Tongue (tissue), 2 donors: ENCODE data around the gene TCF7L1. TPM values are rescaled to one million over a fixed set of nuclear protein-coding genes. Genes with fewer than 3 reads are reported as not detected.
"Not testable (repeated sequence)": the region's sequence is repeated elsewhere in the genome, so short reads cannot be mapped to it uniquely, and the experiment has no call there.

ENCODE experiments used
- DNase-seq: peaks from one replicate; pipeline ENCODE4 v3.0.0-alpha.2; 2015
- total RNA-seq: library from RNA; depleted of rRNA; stranded (reverse); fragments of >200 nt; gene quantifications from one replicate; pipeline ENCODE4 v1.2.3, GENCODE V29; 2014

TCF7L1 gene
- total RNA-seq, 1 donor from 2014 or later: 11.1 TPM

DNA sequence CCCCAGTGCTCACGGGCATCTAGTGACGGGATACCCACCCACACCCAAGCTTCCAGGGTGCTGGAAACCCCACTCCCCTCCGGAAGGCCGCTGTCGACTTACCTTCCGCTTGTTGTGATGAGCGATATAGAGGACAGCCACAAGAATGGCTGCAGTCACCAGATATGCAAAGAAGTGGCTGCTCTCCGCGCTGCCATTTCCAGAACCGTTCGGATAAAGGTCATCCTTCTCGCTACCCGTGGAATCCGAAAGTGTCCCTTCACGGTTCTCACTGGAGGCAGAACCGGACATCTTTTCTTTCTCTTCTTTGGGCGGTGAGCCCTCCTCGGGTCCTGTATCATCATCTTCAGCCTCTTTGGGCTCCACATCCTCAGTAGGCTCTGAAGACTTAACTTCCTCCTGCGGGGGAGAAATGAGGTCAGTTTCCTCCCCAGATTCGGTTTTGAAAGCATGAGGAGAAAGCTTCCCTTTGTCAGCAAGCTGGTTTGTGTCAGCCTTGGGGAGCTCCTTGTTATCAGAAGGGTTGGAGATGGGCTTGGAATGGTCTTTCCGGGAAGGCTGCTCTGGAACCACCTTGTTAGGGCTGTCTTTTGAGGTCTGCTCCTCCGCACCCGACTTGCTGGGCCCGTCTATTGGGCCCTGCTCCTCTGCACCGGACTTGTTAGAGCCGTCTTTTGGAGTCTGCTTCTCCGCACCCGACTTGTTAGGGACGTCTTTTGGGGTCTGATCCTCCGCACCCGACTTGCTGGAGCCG is 193.4 kb downstream of the TCF7L1 start:
- DNase-seq: no peak

- DNase-seq: peak; percentile 67
These were observed 194.1 kb downstream of the TCF7L1 start for GRCh38 chr2:85327160-85327821.

DNA sequence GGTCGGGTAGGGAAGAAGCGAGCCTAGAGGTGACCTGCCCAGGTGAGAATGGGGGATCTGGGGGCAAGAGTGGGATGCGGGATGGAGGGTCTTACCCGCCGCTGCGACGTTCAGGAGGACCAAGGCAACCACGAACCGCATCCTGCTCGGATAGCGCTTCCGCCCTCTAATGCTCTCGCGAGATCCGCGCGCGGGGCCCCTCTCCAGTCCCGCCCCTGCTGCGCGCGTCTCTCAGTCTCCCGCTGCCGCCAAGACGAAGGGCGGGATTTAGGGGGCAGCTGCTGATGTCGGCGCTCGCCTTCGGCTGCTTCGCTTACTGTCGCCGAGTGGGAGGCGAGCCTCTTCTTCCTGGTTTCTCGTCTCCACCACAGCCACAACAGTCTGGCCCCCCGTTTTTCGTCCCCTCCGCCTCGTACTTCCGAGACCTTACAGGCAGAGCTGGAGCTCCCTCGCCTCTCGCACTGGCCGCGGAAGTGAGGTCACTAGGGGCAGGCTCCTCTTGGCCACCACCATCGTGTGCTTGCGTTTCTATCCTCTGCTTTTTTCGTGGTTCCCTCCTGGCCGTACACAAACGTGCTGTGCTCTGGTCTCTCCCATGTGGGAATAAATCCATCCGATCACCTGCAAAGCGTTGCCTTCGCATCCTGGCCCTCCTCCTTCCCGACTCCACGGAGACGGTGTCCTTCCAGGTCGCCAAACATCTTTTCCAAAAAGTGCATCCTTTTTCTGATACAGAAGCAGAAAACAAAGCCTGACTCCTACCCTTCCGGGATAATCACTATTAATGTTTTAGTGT is 194.8 kb downstream of the TCF7L1 start, which contains the start of gene TGOLN2:
Gene TGOLN2, minus strand, starts transcription at position 168 of the 796 bp plus-strand sequence. Its CDS starts 27 bp downstream, at position 141.
- DNase-seq: peak; percentile 98

DNA sequence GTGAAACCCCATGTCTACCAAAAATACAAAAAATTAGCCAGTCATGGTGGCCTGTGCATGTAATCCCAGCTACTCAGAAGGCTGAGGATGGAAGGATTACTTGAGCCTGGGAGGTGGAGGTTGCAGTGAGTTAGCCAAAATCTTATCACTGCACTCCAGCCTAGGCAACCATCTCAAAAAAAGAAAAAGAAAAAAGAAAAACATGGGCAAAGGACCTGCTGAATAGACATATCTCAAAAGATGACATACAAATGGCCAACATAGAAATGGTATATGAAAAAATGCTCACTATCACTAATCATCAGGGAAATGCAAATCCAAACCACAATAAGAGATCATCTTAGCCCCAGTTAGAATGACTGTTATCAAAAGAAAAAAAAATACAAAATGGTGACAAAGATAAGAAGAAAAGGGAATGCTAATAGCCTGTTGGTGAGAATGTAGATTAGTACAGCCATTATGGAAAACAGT is 196.0 kb downstream of the TCF7L1 start:
- no peak for DNase-seq

DNA sequence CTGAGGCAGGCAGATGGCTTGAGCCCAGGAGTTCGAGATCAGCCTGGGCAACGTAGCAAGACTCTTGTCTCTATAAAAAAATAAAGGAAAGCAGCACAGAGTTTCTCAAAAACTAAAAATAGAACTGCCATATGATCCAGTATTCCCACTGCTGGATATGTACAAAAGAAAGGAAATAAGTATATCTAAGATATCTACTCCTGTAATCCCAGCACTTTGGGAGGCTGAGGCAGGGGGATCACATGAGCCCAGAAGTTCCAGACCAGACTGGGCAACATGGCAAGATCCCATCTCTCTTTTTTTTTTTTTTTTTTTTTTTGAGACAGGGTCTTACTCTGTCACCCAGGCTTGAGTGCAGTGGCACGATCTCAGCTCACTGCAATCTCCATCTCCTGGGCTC is 196.5 kb downstream of the TCF7L1 start:
- DNase-seq: not testable (repeated sequence)

- DNase-seq: no peak
These were observed 197.8 kb downstream of the TCF7L1 start for GRCh38 chr2:85330839-85331636.

- not testable (repeated sequence) for DNase-seq
These were observed 200.7 kb downstream of the TCF7L1 start for GRCh38 chr2:85333877-85334276.

GRCh38 chr2:85334928-85335327 is 201.7 kb downstream of the TCF7L1 start:
- DNase-seq: no peak

DNA sequence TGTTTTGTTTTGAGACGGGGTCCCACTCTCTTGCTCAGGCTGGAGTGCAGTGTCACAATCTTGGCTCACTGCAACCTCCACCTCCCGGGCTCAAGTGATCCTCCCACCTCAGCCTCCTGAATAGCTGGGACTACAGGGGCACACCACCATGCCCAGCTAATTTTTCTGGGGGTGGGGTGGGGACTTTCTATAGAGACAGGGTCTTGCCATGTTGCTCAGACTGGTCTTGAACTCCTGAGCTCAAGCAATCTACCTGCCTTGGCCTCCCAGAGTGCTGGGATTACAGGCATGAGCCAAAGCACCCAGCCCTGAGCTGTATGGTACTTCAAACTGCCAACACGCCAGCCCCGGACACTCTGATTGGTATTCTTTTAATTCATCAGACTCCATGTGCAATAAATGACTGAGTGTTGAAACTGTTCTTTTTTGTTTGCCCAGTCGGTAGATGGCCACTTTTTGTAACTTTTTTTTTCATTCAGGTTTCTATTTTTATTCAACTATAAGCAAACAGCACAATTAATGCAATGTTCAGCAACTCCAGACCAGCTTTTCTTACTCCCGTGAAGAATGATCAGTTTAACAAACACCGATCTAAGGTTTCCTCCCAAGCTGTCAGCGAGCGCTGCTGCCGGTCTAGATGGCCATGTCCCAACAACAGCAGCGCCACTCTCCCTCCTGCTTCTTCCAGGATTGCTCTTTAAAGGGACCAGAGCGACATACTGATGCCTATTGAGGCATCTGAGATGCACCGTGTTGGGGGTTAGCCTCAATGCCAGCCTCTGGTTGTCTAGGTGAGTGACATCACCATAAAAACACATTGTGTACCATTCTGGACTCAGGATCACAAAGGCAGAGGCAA is 207.1 kb downstream of the TCF7L1 start:
- DNase-seq: peak; percentile 14

GRCh38 chr2:85341269-85342029 is 208.3 kb downstream of the TCF7L1 start:
- no peak for DNase-seq

- no peak for DNase-seq
These were observed 209.0 kb downstream of the TCF7L1 start for GRCh38 chr2:85342156-85342555.

GRCh38 chr2:85343207-85343895 is 210.2 kb downstream of the TCF7L1 start:
- DNase-seq: not testable (repeated sequence)

- DNase-seq: no peak
These were observed 211.3 kb downstream of the TCF7L1 start for GRCh38 chr2:85344356-85344954.

DNA sequence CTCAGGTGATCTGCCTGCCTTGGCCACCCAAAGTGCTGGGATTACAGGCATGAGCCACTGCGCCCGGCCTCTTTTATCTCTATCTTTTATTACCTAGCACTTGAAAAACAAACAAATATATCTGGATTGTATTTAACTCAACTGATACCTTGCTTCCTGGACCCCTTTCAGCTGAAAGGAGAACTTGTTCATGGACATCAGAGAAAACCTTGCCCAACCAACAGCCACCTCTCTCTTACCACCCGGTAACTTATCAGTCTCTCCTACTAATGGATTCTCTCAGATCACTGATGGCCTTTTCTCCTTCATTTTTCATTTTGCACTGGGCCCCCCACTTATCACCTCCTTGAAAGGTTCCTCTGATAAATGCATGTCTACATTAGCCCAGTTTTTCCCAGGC is 214.4 kb downstream of the TCF7L1 start:
- DNase-seq: no peak

DNA sequence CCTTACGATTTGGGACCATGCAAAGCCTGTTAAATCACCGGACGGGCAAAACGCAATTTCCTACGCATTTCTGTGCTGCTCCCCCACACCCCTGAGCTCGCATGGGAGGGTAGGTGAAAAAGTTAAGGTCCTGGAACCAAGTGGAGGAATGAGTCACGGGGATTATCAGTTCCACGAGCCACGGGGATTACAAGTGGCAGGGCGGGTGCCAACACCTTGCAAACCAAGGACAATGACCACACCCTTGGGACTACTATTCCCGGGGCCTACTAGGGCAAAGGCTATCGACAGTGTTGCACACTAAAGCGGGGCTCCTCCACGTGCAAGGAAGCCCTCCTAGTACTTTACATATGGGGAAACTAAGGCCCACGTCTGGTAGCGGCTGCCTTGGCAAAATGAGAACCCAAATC is 220.7 kb downstream of the TCF7L1 start:
- DNase-seq: peak; percentile 28

- DNase-seq: peak; percentile 100
These were observed 221.3 kb downstream of the TCF7L1 start, which contains the start of the genes ELMOD3 and RETSAT for GRCh38 chr2:85354286-85355072. TSS of gene ELMOD3 (plus strand) at chr2:85354769. CDS start at chr2:85357199, 2,430 bp downstream. TSS of gene RETSAT (minus strand) at chr2:85354528. CDS start at chr2:85354507, 21 bp downstream.

DNA sequence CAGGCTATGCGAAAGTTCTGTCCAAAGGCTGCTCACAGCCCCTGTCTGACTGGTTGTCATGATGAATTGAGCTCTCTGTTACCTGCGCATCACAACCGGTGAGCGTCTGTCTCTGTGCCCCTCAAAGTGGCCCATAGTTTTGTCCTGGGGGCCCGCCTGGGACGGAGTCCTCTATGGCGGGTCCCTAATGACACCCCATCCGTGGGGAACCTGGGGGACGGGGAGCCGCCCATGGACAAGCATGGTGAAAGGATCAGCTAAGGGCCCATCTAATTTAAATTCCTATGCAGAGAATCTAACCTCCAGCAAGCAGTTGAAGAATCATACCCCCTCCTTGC is 221.8 kb downstream of the TCF7L1 start:
- DNase-seq: peak; percentile 19

DNA sequence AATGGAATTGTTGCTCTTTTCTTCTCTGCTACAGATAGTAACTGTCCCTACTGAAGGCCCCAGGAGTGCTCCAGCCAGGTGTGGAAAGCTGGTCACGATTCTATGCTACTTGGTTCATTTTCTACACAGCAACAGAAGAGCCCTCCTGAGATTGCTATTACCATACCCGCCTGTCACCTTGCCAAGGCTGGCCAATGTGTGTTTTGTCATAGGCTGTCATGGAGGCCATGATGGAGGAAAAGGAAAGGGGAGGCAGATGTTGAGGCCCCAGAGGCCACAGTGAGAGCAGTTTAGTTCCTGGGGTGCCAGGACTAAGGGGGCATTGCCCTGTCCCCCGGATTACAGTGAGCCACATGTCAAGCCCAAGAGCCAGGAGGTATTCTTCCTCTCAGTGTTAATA is 222.3 kb downstream of the TCF7L1 start:
- DNase-seq: no peak
